ENCODE data around the gene DPH1. TPM values are rescaled to one million over a fixed set of nuclear protein-coding genes. Genes with fewer than 3 reads are reported as not detected.
A peak's percentile ranks its signal among the peaks of the same experiment; 100 is the strongest.
"Not testable (repeated sequence)": the region's sequence is repeated elsewhere in the genome, so short reads cannot be mapped to it uniquely, and the experiment has no call there.

Gene DPH1
- polyA plus RNA-seq, 2 of the 4 experiments (the other 2 are of a cell fraction): 25.5 to 33.6 TPM

DNA sequence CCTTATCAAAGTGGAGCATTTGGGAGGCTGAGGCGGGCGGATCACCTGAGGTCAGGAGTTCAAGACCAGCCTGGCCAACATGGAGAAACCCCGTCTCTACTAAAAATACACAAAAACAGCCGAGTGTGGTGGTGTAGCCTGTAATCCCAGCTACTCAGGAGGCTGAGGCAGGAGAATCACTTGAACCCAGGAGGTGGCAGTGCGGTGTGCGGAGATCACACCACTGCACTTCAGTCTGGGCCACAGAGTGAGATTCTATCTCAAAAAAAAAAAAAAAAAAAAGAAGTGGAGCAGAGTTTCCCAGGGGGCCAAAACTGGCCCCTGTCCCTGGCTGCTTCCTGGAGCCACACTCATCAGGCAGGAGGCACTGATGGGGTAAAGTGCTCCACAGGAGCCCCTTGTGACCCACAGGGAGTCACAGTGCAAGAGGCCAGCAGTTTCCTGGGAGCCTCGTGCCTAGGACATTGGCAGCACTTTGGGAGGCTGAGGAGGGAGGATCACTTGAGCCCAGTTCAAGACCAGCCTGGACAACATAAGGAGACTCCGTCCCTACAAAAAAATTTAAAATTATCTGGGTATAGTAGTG, 49.2 kb upstream of the DPH1 start:
- 82% methylated on average over 8 of the region's 8 CpGs for WGBS (ENCODE audit: missing lambda C conversion rate)
- no peak for DNase-seq (ENCODE audit: low read depth in 1 of 2, low spot score in 1 of 2)
- CTCF ChIA-PET: interaction anchor here (1.3 to 5.8 kb wide), 4 partner anchors 11 to 71 kb away, joined by 3 to 35 read pairs (median 14); partner anchors contain the start of gene RTN4RL1

DNA sequence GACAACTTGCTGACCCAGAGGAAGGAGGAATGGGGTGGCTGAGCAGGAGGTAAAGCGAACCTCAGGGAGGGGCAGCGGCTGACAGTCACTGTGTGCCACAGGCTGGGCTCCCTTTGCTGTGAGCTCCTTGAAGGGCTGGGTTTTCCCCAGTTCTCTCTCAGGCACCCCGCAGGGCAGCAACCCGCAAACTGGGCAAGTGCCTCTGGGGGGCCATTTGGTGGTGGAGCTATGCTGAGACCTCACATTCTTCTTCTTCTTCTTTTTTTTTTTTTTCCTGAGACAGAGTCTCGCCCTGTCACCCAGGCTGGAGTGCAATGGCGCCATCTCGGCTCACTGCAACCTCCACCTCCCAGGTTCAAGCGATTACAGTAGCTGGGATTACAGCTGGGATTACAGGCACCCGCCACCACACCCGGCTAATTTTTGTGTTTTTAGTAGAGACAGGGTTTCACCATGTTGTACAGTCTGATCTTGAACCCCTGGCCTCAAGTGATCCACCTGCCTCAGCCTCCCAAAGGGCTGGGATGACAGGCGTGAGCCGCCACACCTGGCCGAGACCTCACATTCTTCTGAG, 47.1 kb upstream of the DPH1 start:
- not testable (repeated sequence) for H3K9me3 ChIP-seq; DNase-seq (ENCODE audit: low read depth in 1 of 2, low spot score in 1 of 2); H3K4me2 ChIP-seq; H3K4me3 ChIP-seq; FAIRE-seq
- ChIA-PET POLR2A (interaction anchor here (0.8 kb wide), 1 partner anchor 15 kb away, joined by 4 read pairs; no protein-coding TSS in a partner anchor), CTCF (interaction anchor here (0.6 to 5.8 kb wide), 11 partner anchors 8 to 1321 kb away, joined by 3 to 35 read pairs (median 3); partner anchors contain the start of genes HIC1 and RTN4RL1)
- peaks cover 12% of the 10 kb centered on the region; the same call in 2 of the 3 replicates for H3K4me1 ChIP-seq
- H3K27ac ChIP-seq: peak overlapping the region in 1 of 2 experiments; percentile 44; a peak in 1 of 6 replicates
- 83% methylated on average over 13 of the region's 13 CpGs for WGBS (ENCODE audit: missing lambda C conversion rate)
- peak in 1 of 2 experiments; percentile 11; a peak in 2 of 6 replicates for ATAC-seq

More for the DNA sequence above, 49.2 kb upstream of the DPH1 start:
- peaks cover 10% of the 10 kb centered on the region; the same call in 2 of the 3 replicates for H3K4me1 ChIP-seq
- ATAC-seq (no peak), FAIRE-seq (no peak)
- POLR2A ChIA-PET: no interaction called here
- no peak overlapping the region for H3K4me3 ChIP-seq
- no peaks in the 10 kb centered on the region for H3K9me3 ChIP-seq
- peak overlapping the region; percentile 46 to 63; a peak in 3 of 6 replicates for H3K27ac ChIP-seq
- TF ChIP-seq MYC (IDR thresholded peaks at IDR 0.05; ENCODE audit: borderline replicate concordance, low read length): no peak
- no peak for TF ChIP-seq FOSB (CRISPR knock-in tag; IDR thresholded peaks at IDR 0.05)
- no peak for TF ChIP-seq RNF2 (IDR thresholded peaks at IDR 0.05; ENCODE audit: borderline replicate concordance, low read depth)
- no peak for TF ChIP-seq KDM5A (IDR thresholded peaks at IDR 0.05)
- TF ChIP-seq GATA3 (IDR thresholded peaks at IDR 0.05; ENCODE audit: borderline replicate concordance): no peak
- TF ChIP-seq HOXB5 (CRISPR knock-in tag; IDR thresholded peaks at IDR 0.05): no peak
- no peak for TF ChIP-seq NFE2L2 (conservative IDR thresholded peaks at IDR 0.05; ENCODE audit: low read length)
- no peak overlapping the region; the same call in 2 of the 3 replicates for H3K4me2 ChIP-seq

DNA sequence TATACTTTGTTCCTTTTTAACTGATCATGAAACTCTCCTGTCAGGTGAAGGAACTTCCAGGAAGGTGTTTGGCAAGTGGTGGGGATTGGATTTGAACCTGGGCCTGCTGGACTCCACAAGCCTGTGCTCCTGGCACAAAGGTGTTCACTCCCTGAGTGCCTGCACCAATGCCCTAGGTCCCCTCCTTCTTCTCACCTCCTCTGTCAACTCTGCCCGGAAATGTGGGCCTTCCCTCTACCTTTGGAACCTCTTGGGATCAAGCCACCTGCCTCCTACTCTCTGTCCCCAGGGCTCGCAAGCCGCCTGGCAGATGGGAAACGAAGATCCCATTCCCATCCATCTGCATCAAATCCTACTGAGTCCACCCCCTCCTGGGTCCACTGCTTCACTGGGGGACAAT, 44.9 kb upstream of the DPH1 start:
- DNase-seq (ENCODE audit: low read depth in 1 of 2, low spot score in 1 of 2) (no peak), ATAC-seq (no peak), FAIRE-seq (no peak)
- ChIA-PET POLR2A (no interaction called here), CTCF (interaction anchor here (1.2 to 5.8 kb wide), 3 partner anchors 40 to 119 kb away, joined by 3 to 35 read pairs (median 5); partner anchors contain the start of gene RTN4RL1)
- H3K4me2 ChIP-seq: no peak overlapping the region
- H3K27ac ChIP-seq: no peak overlapping the region
- WGBS (ENCODE audit: missing lambda C conversion rate): 88% methylated on average over 4 of the region's 4 CpGs
- peaks cover 31% of the 10 kb centered on the region for H3K4me1 ChIP-seq
- H3K9me3 ChIP-seq: no peaks in the 10 kb centered on the region
- H3K4me3 ChIP-seq: no peak overlapping the region
- TF ChIP-seq, protein P1, sequence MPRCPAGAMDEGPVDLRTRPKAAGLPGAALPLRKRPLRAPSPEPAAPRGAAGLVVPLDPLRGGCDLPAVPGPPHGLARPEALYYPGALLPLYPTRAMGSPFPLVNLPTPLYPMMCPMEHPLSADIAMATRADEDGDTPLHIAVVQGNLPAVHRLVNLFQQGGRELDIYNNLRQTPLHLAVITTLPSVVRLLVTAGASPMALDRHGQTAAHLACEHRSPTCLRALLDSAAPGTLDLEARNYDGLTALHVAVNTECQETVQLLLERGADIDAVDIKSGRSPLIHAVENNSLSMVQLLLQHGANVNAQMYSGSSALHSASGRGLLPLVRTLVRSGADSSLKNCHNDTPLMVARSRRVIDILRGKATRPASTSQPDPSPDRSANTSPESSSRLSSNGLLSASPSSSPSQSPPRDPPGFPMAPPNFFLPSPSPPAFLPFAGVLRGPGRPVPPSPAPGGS (IDR thresholded peaks at IDR 0.05): no peak
- TF ChIP-seq ZFP36 (IDR thresholded peaks at IDR 0.05; ENCODE audit: borderline replicate concordance, partially characterized antibody) (no peak), RARB (CRISPR knock-in tag; IDR thresholded peaks at IDR 0.05) (no peak), ESRRA (IDR thresholded peaks at IDR 0.05; ENCODE audit: borderline replicate concordance, low read length) (no peak), HOXA7 (CRISPR knock-in tag; IDR thresholded peaks at IDR 0.05) (no peak), MYC (IDR thresholded peaks at IDR 0.05; ENCODE audit: borderline replicate concordance, low read length) (no peak), HOXB13 (CRISPR knock-in tag; IDR thresholded peaks at IDR 0.05; ENCODE audit: low read depth) (no peak), RCOR1 (IDR thresholded peaks at IDR 0.05; ENCODE audit: low read depth, low read length) (no peak), CBX2 (IDR thresholded peaks at IDR 0.05; ENCODE audit: borderline replicate concordance, low read depth) (no peak), MAFK (IDR thresholded peaks at IDR 0.05; ENCODE audit: partially characterized antibody) (no peak), KDM1A (IDR thresholded peaks at IDR 0.05; ENCODE audit: low read depth) (no peak), MAZ (IDR thresholded peaks at IDR 0.05; ENCODE audit: borderline replicate concordance, low read depth, low read length) (no peak), KDM5A (IDR thresholded peaks at IDR 0.05) (no peak), TP53 (CRISPR knock-in tag; IDR thresholded peaks at IDR 0.05) (no peak)
- TF ChIP-seq, protein P2, sequence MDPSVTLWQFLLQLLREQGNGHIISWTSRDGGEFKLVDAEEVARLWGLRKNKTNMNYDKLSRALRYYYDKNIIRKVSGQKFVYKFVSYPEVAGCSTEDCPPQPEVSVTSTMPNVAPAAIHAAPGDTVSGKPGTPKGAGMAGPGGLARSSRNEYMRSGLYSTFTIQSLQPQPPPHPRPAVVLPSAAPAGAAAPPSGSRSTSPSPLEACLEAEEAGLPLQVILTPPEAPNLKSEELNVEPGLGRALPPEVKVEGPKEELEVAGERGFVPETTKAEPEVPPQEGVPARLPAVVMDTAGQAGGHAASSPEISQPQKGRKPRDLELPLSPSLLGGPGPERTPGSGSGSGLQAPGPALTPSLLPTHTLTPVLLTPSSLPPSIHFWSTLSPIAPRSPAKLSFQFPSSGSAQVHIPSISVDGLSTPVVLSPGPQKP (IDR thresholded peaks at IDR 0.05; ENCODE audit: low read depth, low read length): no peak
- TF ChIP-seq, protein P3, sequence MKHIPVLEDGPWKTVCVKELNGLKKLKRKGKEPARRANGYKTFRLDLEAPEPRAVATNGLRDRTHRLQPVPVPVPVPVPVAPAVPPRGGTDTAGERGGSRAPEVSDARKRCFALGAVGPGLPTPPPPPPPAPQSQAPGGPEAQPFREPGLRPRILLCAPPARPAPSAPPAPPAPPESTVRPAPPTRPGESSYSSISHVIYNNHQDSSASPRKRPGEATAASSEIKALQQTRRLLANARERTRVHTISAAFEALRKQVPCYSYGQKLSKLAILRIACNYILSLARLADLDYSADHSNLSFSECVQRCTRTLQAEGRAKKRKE (CRISPR knock-in tag; IDR thresholded peaks at IDR 0.05; ENCODE audit: low read depth): no peak
- TF ChIP-seq, protein P4, sequence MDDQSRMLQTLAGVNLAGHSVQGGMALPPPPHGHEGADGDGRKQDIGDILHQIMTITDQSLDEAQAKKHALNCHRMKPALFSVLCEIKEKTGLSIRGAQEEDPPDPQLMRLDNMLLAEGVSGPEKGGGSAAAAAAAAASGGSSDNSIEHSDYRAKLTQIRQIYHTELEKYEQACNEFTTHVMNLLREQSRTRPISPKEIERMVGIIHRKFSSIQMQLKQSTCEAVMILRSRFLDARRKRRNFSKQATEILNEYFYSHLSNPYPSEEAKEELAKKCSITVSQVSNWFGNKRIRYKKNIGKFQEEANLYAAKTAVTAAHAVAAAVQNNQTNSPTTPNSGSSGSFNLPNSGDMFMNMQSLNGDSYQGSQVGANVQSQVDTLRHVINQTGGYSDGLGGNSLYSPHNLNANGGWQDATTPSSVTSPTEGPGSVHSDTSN (IDR thresholded peaks at IDR 0.05): no peak
- TF ChIP-seq, protein P5, sequence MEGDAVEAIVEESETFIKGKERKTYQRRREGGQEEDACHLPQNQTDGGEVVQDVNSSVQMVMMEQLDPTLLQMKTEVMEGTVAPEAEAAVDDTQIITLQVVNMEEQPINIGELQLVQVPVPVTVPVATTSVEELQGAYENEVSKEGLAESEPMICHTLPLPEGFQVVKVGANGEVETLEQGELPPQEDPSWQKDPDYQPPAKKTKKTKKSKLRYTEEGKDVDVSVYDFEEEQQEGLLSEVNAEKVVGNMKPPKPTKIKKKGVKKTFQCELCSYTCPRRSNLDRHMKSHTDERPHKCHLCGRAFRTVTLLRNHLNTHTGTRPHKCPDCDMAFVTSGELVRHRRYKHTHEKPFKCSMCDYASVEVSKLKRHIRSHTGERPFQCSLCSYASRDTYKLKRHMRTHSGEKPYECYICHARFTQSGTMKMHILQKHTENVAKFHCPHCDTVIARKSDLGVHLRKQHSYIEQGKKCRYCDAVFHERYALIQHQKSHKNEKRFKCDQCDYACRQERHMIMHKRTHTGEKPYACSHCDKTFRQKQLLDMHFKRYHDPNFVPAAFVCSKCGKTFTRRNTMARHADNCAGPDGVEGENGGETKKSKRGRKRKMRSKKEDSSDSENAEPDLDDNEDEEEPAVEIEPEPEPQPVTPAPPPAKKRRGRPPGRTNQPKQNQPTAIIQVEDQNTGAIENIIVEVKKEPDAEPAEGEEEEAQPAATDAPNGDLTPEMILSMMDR (IDR thresholded peaks at IDR 0.05): no peak

All from A549 (cell line).